ENCODE measurements around the gene PCDHGA12.
A peak's percentile ranks its signal among the peaks of the same experiment; 100 is the strongest.
"Not testable (repeated sequence)": the region's sequence is repeated elsewhere in the genome, so short reads cannot be mapped to it uniquely, and the experiment has no call there.

The PCDHGA12 gene

GRCh38 chr5:141430332-141431113, at the start of gene PCDHGA12:
TSS of gene PCDHGA12 (plus strand) at chr5:141430507. CDS start at chr5:141430760, 253 bp downstream.
- DNase-seq = peak; percentile 29 to 38

DNA sequence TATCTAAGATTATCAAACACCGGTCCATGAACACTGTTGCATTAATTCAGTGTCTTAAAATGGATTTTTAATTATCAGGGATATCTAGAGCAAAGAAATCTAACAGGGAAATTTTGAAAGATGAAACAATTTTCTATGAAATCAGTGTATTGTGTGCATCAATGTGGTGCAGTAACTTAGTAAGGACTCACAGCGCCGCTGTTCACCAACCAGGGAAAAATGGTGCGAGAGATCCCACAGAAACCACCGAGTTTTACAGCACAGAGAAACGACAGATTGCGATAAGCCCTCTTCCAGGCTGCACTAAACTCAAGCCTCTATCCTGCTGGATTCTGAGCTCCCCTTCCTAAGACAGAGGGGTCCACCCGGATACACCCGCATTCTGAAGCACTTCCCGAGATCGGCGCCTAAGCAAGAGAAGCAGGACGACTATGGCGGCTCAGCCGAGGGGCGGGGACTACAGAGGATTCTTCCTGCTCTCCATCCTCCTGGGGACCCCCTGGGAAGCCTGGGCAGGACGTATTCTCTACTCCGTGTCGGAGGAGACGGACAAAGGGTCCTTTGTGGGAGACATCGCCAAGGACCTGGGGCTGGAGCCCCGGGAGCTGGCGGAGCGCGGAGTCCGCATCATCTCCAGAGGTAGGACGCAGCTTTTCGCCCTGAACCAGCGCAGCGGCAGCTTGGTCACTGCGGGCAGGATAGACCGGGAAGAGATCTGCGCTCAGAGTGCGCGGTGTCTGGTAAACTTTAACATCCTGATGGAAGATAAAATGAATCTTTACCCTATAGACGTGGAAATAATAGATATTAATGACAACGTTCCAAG, 47.6 kb upstream of the PCDHGA12 start, which contains the start of gene PCDHGA7:
TSS of gene PCDHGA7 (plus strand) at position 274 of the 826 bp plus-strand sequence. CDS start at position 432, 158 bp downstream.
- DNase-seq = no peak

- no peak for DNase-seq
Observed at GRCh38 chr5:141383345-141383744, 47.0 kb upstream of the PCDHGA12 start.

DNA sequence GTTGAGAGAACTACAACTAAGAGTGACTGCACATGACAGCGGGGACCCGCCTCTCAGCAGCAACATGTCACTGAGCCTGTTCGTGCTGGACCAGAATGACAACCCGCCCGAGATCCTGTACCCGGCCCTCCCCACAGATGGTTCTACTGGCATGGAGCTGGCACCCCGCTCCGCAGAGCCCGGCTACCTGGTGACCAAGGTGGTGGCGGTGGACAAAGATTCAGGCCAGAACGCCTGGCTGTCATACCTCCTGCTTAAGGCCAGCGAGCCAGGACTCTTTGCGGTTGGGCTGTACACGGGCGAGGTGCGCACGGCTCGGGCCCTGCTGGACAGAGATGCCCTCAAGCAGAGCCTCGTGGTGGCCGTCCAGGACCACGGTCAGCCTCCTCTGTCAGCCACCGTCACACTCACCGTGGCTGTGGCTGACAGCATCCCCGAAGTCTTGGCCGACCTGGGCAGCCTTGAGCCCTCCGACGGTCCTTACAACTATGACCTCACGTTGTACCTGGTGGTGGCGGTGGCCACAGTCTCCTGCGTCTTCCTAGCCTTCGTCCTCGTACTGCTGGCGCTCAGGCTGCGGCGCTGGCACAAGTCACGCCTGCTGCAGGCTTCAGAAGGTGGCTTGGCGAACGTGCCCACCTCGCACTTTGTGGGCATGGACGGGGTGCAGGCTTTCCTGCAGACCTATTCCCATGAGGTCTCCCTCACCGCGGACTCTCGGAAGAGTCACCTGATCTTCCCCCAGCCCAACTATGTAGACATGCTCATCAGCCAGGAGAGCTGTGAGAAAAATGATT, 45.6 kb upstream of the PCDHGA12 start:
- DNase-seq = no peak

DNA sequence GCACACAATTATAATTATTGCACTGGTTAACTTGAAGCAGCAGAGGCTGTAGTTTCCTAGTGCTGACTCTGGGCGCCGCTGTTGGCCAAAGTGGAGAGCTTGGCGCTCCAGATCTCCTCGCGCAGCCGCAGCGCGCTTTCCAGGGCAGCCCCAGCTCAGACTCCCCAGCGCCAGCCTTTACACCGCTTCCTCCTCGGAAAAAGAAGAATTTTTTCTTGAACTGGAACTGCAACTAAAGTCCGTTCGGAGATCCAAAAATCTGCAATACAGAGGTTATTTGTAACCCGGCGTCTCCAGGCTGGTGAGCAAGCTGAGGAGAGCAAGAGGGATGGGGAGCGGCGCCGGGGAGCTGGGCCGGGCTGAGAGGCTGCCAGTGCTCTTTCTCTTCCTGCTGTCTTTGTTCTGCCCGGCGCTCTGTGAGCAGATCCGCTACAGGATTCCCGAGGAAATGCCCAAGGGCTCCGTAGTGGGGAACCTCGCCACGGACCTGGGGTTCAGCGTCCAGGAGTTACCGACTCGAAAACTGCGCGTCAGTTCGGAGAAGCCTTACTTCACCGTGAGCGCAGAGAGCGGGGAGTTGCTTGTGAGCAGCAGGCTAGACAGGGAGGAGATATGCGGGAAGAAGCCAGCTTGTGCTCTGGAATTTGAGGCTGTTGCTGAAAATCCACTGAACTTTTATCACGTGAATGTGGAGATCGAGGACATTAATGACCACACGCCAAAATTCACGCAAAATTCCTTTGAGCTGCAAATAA, 42.6 kb upstream of the PCDHGA12 start, which contains the start of gene PCDHGB4:
TSS of gene PCDHGB4 (plus strand) at position 142 of the 755 bp plus-strand sequence. CDS start at position 329, 187 bp downstream.
- DNase-seq = peak in 1 of 2 donors; percentile 33

- no peak for DNase-seq
Observed at GRCh38 chr5:141388661-141389060, 41.6 kb upstream of the PCDHGA12 start.

DNA sequence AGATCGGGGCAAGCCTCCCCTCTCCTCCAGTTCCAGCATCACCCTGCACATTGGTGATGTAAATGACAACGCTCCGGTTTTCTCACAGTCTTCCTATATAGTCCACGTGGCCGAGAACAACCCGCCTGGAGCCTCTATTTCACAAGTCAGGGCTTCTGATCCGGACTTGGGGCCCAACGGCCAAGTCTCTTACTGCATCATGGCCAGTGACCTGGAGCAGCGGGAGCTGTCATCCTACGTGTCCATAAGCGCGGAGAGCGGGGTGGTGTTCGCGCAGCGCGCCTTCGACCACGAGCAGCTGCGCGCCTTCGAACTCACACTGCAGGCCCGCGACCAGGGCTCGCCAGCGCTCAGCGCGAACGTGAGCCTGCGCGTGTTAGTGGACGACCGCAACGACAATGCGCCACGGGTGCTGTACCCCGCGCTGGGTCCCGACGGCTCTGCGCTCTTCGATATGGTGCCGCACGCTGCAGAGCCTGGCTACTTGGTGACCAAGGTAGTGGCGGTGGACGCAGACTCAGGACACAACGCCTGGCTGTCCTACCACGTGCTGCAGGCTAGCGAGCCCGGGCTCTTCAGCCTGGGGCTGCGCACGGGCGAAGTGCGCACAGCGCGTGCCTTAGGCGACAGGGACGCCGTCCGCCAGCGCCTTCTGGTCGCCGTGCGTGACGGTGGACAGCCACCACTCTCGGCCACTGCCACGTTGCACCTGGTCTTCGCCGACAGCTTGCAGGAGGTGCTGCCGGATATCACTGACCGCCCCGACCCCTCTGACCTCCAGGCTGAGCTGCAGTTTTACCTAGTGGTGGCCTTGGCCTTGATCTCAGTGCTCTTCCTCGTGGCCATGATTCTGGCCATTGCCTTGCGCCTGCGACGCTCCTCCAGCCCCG, 40.9 kb upstream of the PCDHGA12 start:
- no peak for DNase-seq

DNA sequence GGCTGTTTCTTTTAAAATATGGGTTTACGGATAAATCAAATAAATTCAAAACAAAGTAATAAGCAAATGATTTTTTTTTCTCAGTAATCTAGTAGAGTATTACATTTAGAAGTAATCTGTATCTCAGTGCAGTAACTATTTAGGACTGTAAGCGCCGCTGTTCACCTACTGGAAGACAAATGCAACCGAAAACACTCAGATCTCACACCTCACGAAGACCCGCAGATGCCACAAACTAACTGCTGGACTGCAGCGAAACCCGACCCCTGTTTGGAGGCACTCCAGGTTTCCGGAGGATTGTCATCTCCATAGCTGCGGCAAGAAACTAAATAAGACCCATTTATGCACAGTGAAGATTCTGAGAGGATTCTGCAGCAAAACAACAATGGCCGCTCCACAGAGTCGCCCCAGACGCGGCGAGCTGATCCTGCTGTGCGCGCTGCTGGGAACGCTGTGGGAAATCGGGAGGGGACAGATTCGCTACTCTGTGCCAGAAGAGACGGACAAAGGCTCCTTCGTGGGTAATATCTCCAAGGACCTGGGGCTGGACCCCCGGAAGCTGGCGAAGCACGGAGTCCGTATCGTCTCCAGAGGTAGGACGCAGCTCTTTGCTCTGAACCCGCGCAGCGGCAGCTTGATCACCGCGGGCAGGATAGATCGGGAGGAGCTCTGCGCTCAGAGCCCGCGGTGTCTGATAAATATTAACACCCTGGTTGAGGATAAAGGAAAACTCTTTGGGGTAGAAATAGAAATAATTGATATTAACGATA, 37.7 kb upstream of the PCDHGA12 start, which contains the start of gene PCDHGA8:
TSS of gene PCDHGA8 (plus strand) at position 205 of the 770 bp plus-strand sequence. CDS start at position 386, 181 bp downstream.
- DNase-seq = peak in 1 of 2 donors; percentile 14

DNA sequence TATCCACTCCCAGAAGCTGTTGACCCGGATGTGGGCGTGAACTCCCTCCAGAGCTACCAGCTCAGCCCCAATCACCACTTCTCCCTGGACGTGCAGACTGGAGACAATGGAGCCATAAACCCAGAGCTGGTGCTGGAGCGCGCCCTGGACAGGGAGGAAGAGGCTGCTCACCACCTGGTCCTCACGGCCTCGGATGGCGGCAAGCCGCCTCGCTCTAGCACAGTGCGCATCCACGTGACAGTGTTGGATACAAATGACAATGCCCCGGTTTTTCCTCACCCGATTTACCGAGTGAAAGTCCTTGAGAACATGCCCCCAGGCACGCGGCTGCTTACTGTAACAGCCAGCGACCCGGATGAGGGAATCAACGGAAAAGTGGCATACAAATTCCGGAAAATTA, 37.0 kb upstream of the PCDHGA12 start:
- DNase-seq = no peak

- DNase-seq = not testable (repeated sequence)
Observed at GRCh38 chr5:141394401-141395187, 35.7 kb upstream of the PCDHGA12 start.

DNA sequence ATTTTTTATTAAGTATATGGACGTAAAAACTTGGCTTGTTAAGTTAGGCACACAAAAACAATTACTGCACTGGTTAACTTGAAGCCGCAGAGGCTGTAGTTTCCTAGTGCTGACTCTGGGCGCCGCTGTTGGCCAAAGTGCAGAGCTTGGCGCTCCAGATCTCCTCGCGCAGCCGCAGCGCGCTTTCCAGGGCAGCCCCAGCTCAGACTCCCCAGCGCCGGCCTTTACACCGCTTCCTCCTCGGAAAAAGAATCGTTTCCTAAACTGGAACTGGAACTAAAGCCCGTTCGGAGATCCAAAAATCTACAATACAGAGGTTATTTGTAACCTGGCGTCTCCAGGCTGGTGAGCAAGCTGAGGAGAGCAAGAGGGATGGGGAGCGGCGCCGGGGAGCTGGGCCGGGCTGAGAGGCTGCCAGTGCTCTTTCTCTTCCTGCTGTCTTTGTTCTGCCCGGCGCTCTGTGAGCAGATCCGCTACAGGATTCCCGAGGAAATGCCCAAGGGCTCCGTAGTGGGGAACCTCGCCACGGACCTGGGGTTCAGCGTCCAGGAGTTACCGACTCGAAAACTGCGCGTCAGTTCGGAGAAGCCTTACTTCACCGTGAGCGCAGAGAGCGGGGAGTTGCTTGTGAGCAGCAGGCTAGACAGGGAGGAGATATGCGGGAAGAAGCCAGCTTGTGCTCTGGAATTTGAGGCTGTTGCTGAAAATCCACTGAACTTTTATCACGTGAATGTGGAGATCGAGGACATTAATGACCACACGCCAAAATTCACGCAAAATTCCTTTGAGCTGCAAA, 32.4 kb upstream of the PCDHGA12 start, which contains the start of gene PCDHGB5:
TSS of gene PCDHGB5 (plus strand) at position 192 of the 796 bp plus-strand sequence. CDS start at position 373, 181 bp downstream.
- peak; percentile 29 to 52 for DNase-seq

DNA sequence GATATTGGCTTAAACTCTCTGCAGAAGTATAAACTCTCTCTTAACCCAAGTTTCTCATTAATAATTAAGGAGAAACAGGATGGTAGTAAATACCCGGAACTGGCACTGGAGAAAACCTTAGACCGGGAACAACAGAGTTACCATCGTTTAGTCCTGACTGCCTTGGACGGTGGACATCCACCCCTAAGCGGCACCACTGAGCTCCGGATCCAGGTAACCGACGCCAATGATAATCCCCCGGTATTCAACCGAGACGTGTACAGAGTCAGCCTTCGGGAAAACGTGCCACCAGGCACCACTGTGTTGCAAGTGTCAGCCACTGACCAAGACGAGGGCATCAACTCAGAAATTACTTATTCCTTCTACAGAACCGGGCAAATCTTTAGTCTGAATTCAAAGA, 31.7 kb upstream of the PCDHGA12 start:
- DNase-seq = no peak

- DNase-seq = no peak
Observed at GRCh38 chr5:141399555-141400258, 30.6 kb upstream of the PCDHGA12 start.

- peak in 1 of 2 donors; percentile 31 for DNase-seq
Observed at GRCh38 chr5:141402553-141403243, 27.6 kb upstream of the PCDHGA12 start, which contains the start of gene PCDHGA9. TSS of gene PCDHGA9 (plus strand) at chr5:141402778. CDS start at chr5:141402953, 175 bp downstream.

DNA sequence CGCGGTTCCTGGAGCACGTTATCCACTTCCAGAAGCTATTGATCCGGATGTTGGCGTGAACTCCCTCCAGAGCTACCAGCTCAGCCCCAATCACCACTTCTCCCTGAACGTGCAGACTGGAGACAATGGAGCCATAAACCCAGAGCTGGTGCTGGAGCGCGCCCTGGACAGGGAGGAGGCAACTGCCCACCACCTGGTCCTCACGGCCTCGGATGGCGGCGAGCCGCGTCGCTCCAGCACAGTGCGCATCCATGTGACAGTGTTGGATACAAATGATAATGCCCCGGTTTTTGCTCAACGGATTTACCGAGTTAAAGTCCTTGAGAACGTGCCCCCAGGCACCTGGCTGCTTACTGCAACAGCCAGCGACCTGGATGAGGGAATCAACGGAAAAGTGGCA, 26.9 kb upstream of the PCDHGA12 start:
- no peak for DNase-seq

GRCh38 chr5:141407790-141408505, 22.4 kb upstream of the PCDHGA12 start, which contains the start of gene PCDHGB6:
TSS of gene PCDHGB6 (plus strand) at chr5:141408021. CDS start at chr5:141408203, 182 bp downstream.
- peak in 1 of 2 donors; percentile 51 for DNase-seq
